Measurements from ENCODE around the gene CPEB3.
A peak's percentile ranks its signal among the peaks of the same experiment; 100 is the strongest.

CPEB3 gene

DNA sequence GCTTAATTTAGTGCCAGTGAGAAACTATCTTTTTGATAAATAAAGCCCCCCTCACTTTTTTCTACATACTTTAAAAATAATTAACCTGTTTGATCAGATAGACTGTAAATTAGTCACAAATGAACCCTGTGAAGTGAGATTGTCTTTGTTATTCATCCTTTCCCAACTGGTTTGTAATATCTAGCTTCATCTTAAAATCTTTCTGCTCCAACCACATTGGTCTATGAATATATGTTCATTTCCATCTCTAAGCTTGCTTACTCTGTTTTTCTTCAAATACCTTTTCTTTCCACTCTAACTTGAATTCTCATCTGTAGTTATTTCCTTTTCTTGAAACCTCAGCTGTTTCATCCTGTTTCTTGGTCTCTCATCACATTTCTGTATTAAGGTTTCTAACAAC, 12.2 kb upstream of the CPEB3 start:
- TF ChIP-seq GABPA (IDR thresholded peaks at IDR 0.05; ENCODE audit: low read depth) = no peak
- TF ChIP-seq, protein P1, sequence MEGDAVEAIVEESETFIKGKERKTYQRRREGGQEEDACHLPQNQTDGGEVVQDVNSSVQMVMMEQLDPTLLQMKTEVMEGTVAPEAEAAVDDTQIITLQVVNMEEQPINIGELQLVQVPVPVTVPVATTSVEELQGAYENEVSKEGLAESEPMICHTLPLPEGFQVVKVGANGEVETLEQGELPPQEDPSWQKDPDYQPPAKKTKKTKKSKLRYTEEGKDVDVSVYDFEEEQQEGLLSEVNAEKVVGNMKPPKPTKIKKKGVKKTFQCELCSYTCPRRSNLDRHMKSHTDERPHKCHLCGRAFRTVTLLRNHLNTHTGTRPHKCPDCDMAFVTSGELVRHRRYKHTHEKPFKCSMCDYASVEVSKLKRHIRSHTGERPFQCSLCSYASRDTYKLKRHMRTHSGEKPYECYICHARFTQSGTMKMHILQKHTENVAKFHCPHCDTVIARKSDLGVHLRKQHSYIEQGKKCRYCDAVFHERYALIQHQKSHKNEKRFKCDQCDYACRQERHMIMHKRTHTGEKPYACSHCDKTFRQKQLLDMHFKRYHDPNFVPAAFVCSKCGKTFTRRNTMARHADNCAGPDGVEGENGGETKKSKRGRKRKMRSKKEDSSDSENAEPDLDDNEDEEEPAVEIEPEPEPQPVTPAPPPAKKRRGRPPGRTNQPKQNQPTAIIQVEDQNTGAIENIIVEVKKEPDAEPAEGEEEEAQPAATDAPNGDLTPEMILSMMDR (IDR thresholded peaks at IDR 0.05; ENCODE audit: insufficient read depth, low read length) = no peak
- TF ChIP-seq SPI1 (IDR thresholded peaks at IDR 0.05; ENCODE audit: borderline replicate concordance, low read depth) = no peak
- TF ChIP-seq, protein P2, sequence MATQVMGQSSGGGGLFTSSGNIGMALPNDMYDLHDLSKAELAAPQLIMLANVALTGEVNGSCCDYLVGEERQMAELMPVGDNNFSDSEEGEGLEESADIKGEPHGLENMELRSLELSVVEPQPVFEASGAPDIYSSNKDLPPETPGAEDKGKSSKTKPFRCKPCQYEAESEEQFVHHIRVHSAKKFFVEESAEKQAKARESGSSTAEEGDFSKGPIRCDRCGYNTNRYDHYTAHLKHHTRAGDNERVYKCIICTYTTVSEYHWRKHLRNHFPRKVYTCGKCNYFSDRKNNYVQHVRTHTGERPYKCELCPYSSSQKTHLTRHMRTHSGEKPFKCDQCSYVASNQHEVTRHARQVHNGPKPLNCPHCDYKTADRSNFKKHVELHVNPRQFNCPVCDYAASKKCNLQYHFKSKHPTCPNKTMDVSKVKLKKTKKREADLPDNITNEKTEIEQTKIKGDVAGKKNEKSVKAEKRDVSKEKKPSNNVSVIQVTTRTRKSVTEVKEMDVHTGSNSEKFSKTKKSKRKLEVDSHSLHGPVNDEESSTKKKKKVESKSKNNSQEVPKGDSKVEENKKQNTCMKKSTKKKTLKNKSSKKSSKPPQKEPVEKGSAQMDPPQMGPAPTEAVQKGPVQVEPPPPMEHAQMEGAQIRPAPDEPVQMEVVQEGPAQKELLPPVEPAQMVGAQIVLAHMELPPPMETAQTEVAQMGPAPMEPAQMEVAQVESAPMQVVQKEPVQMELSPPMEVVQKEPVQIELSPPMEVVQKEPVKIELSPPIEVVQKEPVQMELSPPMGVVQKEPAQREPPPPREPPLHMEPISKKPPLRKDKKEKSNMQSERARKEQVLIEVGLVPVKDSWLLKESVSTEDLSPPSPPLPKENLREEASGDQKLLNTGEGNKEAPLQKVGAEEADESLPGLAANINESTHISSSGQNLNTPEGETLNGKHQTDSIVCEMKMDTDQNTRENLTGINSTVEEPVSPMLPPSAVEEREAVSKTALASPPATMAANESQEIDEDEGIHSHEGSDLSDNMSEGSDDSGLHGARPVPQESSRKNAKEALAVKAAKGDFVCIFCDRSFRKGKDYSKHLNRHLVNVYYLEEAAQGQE (IDR thresholded peaks at IDR 0.05; ENCODE audit: insufficient replicate concordance, low read depth) = no peak
- TF ChIP-seq POLR2AphosphoS5 (IDR thresholded peaks at IDR 0.05; ENCODE audit: low read depth) = no peak
- Histone ChIP-seq H3K27me3 (ENCODE audit: insufficient read depth, poor library complexity, severe bottlenecking) (no peaks in the 10 kb centered on the region), H3K4me3 (replicated peaks; ENCODE audit: insufficient read depth, low read length) (no peak overlapping the region), H3K27ac (replicated peaks) (no peak overlapping the region)
- no peak for DNase-seq (ENCODE audit: low read depth in 1 of 2, low spot score in 1 of 2)

DNA sequence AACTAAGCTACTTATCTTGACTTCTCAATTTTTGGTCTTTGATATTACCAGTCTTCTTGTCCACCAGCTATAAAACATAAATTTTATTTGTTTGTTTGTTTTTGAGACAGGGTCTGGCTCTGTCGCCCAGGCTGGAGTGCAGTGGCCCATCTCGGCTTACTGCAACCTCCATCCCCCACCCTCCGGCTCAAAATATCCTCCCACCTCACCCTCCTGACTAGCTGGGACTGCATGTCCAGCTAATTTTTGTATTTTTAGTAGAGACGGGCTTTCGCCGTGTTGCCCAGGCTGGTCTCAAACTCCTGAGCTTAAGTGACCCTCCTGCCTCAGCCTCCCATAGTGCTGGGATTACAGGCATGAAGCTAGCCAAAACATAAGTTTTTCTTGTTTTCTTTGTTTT, 7.6 kb upstream of the CPEB3 start:
- H3K27ac ChIP-seq (replicated peaks) = no peak overlapping the region
- no peak for TF ChIP-seq POLR2AphosphoS5 (IDR thresholded peaks at IDR 0.05; ENCODE audit: low read depth)
- H3K27me3 ChIP-seq (ENCODE audit: insufficient read depth, poor library complexity, severe bottlenecking) = no peaks in the 10 kb centered on the region
- H3K4me3 ChIP-seq (replicated peaks; ENCODE audit: insufficient read depth, low read length) = no peak overlapping the region
- no peak for DNase-seq (ENCODE audit: low read depth in 1 of 2, low spot score in 1 of 2)

DNA sequence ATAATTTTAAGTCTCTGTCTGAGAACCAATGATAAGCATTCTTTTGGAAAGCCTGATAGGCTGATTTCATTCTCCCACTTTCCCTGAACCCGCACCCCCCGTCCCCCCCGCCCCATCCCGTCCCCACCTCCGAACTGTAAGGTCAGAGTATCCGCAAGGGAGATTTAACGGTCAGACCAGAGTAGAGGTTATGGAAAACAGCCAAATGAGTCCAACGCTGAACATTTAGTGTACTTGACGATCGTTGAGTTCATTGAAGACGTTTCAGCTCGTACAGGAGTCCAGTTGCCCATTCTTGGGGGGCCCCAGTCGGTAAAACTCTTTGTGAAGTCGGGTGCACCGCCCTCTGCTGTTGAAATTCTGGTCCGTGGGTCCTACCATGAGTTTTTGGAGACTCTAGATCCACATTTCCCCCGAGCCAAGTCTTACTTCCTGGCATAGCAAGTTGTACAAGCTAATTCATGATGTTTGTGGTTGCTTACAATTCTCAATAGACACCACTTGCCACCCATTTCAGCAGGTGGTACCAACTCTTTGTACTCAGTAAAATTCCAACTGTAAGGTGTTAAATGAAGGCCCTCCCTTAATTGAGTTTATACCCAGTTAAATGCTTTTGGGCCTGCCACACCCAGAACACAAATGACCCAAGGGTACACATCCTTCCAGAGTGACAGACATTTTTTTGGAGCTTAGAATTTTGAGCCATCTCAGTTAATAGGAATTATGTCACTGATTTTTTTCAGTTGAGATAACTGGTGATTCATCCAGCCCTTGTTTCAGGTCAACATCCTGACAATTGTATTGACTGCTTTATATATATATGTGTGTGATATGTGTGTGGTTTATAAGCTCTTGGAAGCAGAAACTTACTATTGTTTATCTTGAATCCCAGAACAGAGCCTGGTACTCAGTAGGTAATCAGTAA, 1.3 kb upstream of the CPEB3 start:
- peak; percentile 52 to 67 for DNase-seq (ENCODE audit: low read depth in 1 of 2, low spot score in 1 of 2)
- Histone ChIP-seq H3K4me3 (replicated peaks; ENCODE audit: insufficient read depth, low read length) (peak overlapping the region; percentile 98), H3K27me3 (ENCODE audit: insufficient read depth, poor library complexity, severe bottlenecking) (no peaks in the 10 kb centered on the region), H3K27ac (replicated peaks) (peak overlapping the region; percentile 8)
- TF ChIP-seq, protein P1 (IDR thresholded peaks at IDR 0.05; ENCODE audit: insufficient read depth, low read length) = peak; percentile 32
- TF ChIP-seq, protein P2 (IDR thresholded peaks at IDR 0.05; ENCODE audit: insufficient replicate concordance, low read depth) = no peak

DNA sequence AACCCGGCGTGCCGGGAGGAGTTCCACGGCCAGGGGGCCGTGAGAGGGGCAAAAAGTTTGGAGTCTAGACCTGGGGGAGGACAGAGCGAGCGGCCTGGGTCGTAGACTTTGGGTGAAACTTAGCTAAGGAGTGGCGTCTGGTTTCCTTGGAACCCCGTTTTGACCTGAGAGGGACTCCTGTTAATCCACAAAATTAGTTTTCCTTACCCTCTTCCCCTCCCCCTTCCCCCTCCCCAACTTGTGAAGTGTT, 663 bp upstream of the CPEB3 start:
- peak in 1 of 2 experiments; percentile 8 for DNase-seq (ENCODE audit: low read depth in 1 of 2, low spot score in 1 of 2)
- H3K27me3 ChIP-seq (ENCODE audit: insufficient read depth, poor library complexity, severe bottlenecking) = no peaks in the 10 kb centered on the region
- H3K27ac ChIP-seq (replicated peaks) = peak overlapping the region; percentile 79

More for the DNA sequence above, 663 bp upstream of the CPEB3 start:
- H3K4me3 ChIP-seq (replicated peaks; ENCODE audit: insufficient read depth, low read length) = peak overlapping the region; percentile 98
- TF ChIP-seq, protein P1 (IDR thresholded peaks at IDR 0.05; ENCODE audit: insufficient read depth, low read length) = no peak
- no peak for TF ChIP-seq SPI1 (IDR thresholded peaks at IDR 0.05; ENCODE audit: borderline replicate concordance, low read depth)
- TF ChIP-seq GABPA (IDR thresholded peaks at IDR 0.05; ENCODE audit: low read depth) = no peak
- TF ChIP-seq POLR2AphosphoS5 (IDR thresholded peaks at IDR 0.05; ENCODE audit: low read depth) = no peak
- TF ChIP-seq, protein P2 (IDR thresholded peaks at IDR 0.05; ENCODE audit: insufficient replicate concordance, low read depth) = no peak
